Renal cortical epithelial cell (primary cell): Measurements from ENCODE around the gene CD6. TPM values are rescaled to one million over a fixed set of nuclear protein-coding genes. Genes with fewer than 3 reads are reported as not detected.
"Not testable (repeated sequence)": the region's sequence is repeated elsewhere in the genome, so short reads cannot be mapped to it uniquely, and the experiment has no call there.

Experiments
- DNase-seq: peaks from one replicate; pipeline ENCODE4 v3.0.0-alpha.2; 2011; ENCODE audit warnings: low read depth
- total RNA-seq: library from RNA; depleted of rRNA; stranded (reverse); fragments of >200 nt; gene quantifications from 2 replicates; pipeline ENCODE4 v1.2.3, GENCODE V29; 2014

The CD6 gene
- total RNA-seq, 1 donor from 2014 or later: not detected

- no peak for DNase-seq
Observed at GRCh38 chr11:61053191-61053590, 81.7 kb downstream of the CD6 start.

DNA sequence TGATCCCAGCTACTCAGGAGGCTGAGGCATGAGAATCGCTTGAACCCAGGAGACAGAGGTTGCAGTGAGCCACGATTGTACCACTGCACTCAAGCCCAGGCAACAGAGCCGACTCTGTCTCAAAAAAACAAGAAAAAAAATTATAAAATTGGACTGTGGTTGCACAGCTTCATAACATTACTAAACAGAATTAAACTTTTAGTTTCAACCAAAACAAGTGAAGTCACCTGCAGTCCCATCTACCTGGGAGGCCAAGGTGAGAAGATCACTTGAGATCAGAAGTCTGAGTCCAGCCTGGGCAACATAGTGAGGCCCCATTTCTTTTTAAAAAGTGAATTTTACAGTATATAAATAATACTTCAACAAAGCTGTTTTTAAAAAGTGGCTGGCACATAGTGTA, 83.0 kb downstream of the CD6 start:
- no peak for DNase-seq

GRCh38 chr11:61054927-61055562, 83.6 kb downstream of the CD6 start:
- DNase-seq: no peak

GRCh38 chr11:61055776-61056175, 84.3 kb downstream of the CD6 start:
- DNase-seq: no peak

DNA sequence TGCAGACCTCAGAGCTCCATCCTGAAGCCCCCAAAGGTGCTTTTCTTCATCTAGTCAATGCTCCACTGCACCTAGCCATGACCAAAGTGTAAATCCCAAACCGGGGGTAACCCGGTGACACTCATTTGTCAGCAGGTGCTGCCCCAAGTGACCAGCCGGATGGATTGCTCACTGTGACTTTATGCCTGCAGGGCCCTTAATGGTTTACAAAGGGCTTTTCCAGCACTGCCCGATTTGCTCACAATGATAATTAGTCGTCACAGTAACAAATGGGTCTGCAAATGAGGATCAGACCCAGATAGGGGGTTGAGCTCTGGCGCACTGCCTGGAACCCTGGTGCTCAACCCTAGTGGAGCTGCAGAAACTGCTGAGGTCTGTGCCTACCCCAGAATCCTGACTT, 85.1 kb downstream of the CD6 start:
- no peak for DNase-seq

DNA sequence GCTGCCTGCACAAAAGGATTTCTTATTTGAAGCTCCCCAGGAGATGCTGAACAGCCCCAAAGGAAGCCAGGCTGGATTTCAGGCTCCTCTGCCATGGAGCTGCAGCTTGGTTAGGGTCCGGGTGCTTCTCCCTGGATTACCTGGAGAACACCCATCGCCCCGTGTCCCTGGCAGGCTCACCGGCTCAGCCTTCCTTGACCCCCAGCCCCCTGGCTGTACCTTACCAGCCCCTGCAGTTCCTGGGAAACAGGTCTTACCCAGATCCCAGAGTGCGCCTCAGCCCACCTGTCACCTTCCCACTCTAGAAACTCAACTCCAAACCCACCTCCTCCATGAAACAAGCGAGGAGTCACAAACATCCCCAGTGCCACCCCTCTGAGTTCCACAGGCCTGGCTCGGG, 85.5 kb downstream of the CD6 start:
- DNase-seq: no peak

DNA sequence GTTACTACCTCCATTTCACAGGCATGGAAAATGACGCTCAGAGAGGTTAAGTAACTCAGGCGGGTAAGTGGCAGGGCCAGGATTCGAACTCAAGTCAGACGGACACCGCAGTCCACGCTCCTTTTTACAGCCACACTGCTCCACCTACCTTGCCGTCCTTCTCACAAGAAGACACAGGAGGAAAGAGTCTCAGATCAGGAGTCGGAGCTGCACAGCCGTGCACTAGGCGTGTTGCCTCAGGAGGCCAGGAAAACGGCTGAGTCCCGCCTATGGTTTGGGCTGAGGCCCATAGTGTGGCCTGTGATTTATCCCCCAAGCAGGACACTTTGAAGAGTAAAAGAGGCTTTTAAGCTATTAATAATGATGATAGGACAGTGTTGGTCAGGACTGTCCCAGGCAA, 86.1 kb downstream of the CD6 start:
- no peak for DNase-seq

- no peak for DNase-seq
Observed at GRCh38 chr11:61058583-61059259, 87.2 kb downstream of the CD6 start.

GRCh38 chr11:61059260-61059752, 87.8 kb downstream of the CD6 start:
- DNase-seq: no peak

- peak; percentile 6 for DNase-seq
Observed at GRCh38 chr11:61061081-61061826, 89.8 kb downstream of the CD6 start.

DNA sequence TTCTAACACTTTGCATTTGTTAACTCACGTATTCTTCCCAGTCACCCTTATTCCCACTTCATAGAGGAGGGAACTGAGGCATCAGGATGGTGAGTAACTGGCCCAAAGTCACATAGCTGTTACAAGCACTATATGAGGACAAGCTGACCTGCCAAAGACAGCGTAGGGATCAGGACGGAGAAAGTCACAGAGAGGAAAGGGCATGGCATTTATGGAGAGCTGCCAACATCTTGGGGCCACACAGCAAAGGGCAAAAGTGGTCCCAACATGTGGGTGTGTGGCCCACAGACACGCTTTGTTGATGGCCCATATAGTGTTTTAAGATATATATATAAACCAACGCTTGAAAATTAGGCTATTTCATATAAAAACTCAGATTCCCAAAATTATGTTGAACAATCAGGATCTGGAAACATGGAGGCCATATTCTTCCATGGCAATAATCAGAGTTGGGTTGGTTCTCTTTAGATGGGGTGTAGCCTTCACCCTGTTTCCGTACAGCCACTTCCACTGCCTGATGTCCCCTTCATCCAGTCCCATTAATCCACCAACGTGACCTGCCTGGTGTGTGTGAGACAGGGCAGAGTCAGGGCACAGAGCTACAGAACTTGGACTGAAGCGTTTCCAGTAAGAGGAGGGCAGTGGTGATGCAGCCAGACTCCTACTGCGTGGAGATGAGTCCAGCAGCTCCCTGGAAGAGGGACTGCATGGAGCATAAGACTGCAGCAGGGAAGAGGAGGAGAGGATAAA, 90.9 kb downstream of the CD6 start:
- no peak for DNase-seq

DNA sequence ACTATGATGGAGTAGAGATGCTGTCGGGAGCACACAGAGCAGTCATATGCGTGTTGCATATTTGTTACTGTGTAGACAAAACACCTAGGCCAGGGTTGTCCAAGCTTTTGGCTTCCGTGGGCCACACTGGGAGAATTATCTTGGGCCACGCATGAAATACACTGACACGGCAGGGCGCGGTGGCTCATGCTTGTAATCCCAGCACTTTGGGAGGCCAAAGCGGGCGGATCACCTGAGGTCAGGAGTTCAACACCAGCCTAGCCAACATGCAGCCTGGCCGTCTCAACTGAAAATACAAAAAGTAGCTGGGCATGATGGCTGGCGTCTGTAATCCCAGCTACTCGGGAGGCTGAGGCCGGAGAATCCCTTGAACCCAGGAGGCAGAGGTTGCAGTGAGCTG, 93.8 kb downstream of the CD6 start:
- DNase-seq: not testable (repeated sequence)

DNA sequence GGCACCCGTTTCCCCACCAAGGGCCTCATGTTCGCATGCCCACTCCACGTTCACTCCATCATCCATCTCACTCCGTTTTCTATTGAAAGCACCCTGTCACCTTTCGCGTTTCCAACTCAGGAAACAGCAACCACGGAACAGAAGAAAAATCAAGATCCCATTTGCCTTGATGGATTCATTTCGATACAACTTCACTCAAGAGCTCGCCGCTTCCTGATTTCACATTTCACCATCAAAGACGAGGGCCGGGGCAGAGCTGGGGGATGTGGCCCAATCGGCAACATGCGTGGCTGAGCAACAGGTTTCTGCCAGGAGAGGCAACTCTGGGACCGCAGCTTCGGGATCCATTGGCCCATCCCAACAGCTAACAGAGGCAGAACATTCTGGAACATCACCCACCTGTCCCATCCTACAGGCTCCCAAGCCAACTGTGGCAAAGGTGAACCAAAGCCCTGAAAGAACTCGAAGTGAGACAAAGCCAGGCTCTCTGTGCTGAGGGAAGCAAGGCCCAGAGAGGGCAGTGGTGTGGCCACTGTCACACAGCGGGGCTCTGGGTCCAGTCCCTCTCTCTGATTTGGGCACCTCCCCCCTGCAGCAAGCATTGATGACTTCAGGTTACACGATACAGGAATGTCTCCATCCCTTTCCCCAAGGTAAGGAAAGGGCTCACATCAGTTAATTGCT, 94.6 kb downstream of the CD6 start:
- DNase-seq: no peak

DNA sequence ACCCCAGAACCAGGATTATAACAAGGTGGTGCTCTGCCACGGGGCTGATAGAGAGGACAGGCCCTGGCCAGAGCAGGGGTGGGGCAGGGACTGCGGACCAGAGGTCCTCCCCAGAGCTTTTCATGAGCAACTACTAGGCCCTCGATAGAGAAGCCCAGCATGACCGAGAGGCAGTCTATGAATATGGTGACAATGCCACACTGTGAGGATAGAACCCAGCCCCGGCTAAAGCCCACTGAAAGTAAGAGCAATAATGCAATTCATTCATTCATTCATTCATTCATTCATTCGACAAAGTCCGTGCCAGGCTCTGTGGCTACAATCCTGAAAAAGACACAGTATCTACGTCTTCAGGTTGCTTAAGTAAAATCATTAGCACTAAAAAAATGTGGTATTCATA, 95.2 kb downstream of the CD6 start:
- DNase-seq: no peak

- DNase-seq: no peak
Observed at GRCh38 chr11:61067782-61068446, 96.4 kb downstream of the CD6 start.

DNA sequence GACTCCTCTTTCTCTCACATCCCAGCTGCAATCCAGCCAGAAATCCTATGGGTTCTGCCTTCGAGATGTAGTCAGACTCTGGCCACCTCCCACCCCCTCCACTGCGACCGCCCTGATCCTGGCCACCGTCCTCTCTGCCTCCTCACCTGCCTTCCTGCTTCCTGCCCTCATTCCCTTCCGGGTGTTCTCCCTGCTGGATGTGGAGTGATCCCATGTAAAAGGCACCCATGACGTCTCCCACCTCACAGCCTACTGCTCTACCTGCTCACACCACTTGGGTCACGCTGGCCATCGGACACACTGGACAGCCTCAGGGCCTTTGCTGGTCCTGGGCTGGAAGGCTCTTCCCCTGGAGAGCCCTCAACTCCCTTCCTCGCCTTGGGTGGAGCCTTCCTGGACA, 97.1 kb downstream of the CD6 start:
- DNase-seq: no peak

- DNase-seq: no peak
Observed at GRCh38 chr11:61069427-61069826, 97.9 kb downstream of the CD6 start.
